Measurements from ENCODE around the gene HPCAL1.

- TF ChIP-seq, protein P1, sequence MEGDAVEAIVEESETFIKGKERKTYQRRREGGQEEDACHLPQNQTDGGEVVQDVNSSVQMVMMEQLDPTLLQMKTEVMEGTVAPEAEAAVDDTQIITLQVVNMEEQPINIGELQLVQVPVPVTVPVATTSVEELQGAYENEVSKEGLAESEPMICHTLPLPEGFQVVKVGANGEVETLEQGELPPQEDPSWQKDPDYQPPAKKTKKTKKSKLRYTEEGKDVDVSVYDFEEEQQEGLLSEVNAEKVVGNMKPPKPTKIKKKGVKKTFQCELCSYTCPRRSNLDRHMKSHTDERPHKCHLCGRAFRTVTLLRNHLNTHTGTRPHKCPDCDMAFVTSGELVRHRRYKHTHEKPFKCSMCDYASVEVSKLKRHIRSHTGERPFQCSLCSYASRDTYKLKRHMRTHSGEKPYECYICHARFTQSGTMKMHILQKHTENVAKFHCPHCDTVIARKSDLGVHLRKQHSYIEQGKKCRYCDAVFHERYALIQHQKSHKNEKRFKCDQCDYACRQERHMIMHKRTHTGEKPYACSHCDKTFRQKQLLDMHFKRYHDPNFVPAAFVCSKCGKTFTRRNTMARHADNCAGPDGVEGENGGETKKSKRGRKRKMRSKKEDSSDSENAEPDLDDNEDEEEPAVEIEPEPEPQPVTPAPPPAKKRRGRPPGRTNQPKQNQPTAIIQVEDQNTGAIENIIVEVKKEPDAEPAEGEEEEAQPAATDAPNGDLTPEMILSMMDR (IDR thresholded peaks at IDR 0.05; ENCODE audit: extremely low read depth in 1 of 2, insufficient read depth in 1 of 2, low read depth in 1 of 2, low read length in 2 of 2), result no peak
- TF ChIP-seq POLR2A (IDR thresholded peaks at IDR 0.05; ENCODE audit: low read depth, low read length) (no peak), EZH2 (IDR thresholded peaks at IDR 0.05; ENCODE audit: borderline replicate concordance, low read depth, low read length, severe bottlenecking) (no peak), POLR2AphosphoS5 (IDR thresholded peaks at IDR 0.05; ENCODE audit: insufficient read depth, low read depth, low read length) (no peak)
Measured at GRCh38 chr2:10267551-10268465, 34.9 kb upstream of the HPCAL1 start.

Measured in endothelial cell of umbilical vein (primary cell).